Rectal smooth muscle tissue (tissue), 1 donor: Measurements from ENCODE around the gene UTP14C.

Experiments
- H3K27ac ChIP-seq: one replicate; pipeline ENCODE4 v1.7.0; 2013; ENCODE audit warnings: low read depth, low read length, inconsistent platforms
- H3K27me3 ChIP-seq: one replicate; pipeline ENCODE4 v1.7.0; 2013; ENCODE audit warnings: low read length; ENCODE audit not compliant: control insufficient read depth, insufficient read depth
- H3K36me3 ChIP-seq: one replicate; pipeline ENCODE4 v1.7.0; 2013; ENCODE audit warnings: low read length; ENCODE audit not compliant: control insufficient read depth, insufficient read depth
- H3K4me1 ChIP-seq: one replicate; pipeline ENCODE4 v1.7.0; 2013; ENCODE audit warnings: low read length; ENCODE audit not compliant: control insufficient read depth, insufficient read depth
- H3K4me3 ChIP-seq: one replicate; pipeline ENCODE4 v1.7.0; 2013; ENCODE audit warnings: low read length
- H3K9ac ChIP-seq: one replicate; pipeline ENCODE4 v1.7.0; 2013; ENCODE audit warnings: low read length

Gene UTP14C

GRCh38 chr13:52006523-52007245, 17.8 kb upstream of the UTP14C start:
- H3K27me3 ChIP-seq: no peaks in the 10 kb centered on the region
- H3K27ac ChIP-seq: no peak overlapping the region
- H3K9ac ChIP-seq: no peak overlapping the region
- H3K36me3 ChIP-seq: no peaks in the 10 kb centered on the region
- no peaks in the 10 kb centered on the region for H3K4me1 ChIP-seq
- no peak overlapping the region for H3K4me3 ChIP-seq

- Histone ChIP-seq H3K4me3 (no peak overlapping the region), H3K4me1 (peaks cover 5% of the 10 kb centered on the region), H3K27me3 (no peaks in the 10 kb centered on the region), H3K36me3 (no peaks in the 10 kb centered on the region), H3K9ac (no peak overlapping the region), H3K27ac (no peak overlapping the region)
These were observed 14.5 kb upstream of the UTP14C start for GRCh38 chr13:52009946-52010345.

- Histone ChIP-seq H3K27me3 (no peaks in the 10 kb centered on the region), H3K36me3 (no peaks in the 10 kb centered on the region), H3K9ac (peak within 1 kb of the TSS; percentile 74), H3K4me3 (peak within 1 kb of the TSS; percentile 97), H3K4me1 (peaks cover 5% of the 10 kb centered on the region), H3K27ac (peak within 1 kb of the TSS; percentile 48)
These were observed 13.4 kb upstream of the UTP14C start, which contains the start of gene ATP7B for GRCh38 chr13:52010890-52011631. Gene ATP7B, minus strand, starts transcription at chr13:52011450. Its CDS starts 113 bp downstream, at chr13:52011337.

- peak within 1 kb of the TSS; percentile 74 for H3K9ac ChIP-seq
- H3K4me3 ChIP-seq: peak within 1 kb of the TSS; percentile 97
- H3K36me3 ChIP-seq: no peaks in the 10 kb centered on the region
- H3K27ac ChIP-seq: peak within 1 kb of the TSS; percentile 48
- no peaks in the 10 kb centered on the region for H3K27me3 ChIP-seq
- peaks cover 5% of the 10 kb centered on the region for H3K4me1 ChIP-seq
These were observed 12.6 kb upstream of the UTP14C start, which contains the start of gene ALG11 for GRCh38 chr13:52011632-52012511. Gene ALG11, plus strand, starts transcription at chr13:52012398. Its CDS starts 21 bp downstream, at chr13:52012419.

GRCh38 chr13:52012512-52012836, 12.0 kb upstream of the UTP14C start:
- Histone ChIP-seq H3K4me3 (peak overlapping the region; percentile 84), H3K27me3 (no peaks in the 10 kb centered on the region), H3K36me3 (no peaks in the 10 kb centered on the region), H3K27ac (peak overlapping the region; percentile 16), H3K9ac (peak overlapping the region; percentile 34), H3K4me1 (peaks cover 5% of the 10 kb centered on the region)

GRCh38 chr13:52016296-52016695, 8.2 kb upstream of the UTP14C start:
- Histone ChIP-seq H3K4me1 (peaks cover 5% of the 10 kb centered on the region), H3K27me3 (no peaks in the 10 kb centered on the region), H3K27ac (no peak overlapping the region), H3K36me3 (no peaks in the 10 kb centered on the region), H3K4me3 (no peak overlapping the region), H3K9ac (no peak overlapping the region)

- Histone ChIP-seq H3K36me3 (no peaks in the 10 kb centered on the region), H3K9ac (no peak overlapping the region), H3K4me1 (no peaks in the 10 kb centered on the region), H3K4me3 (no peak overlapping the region), H3K27ac (no peak overlapping the region), H3K27me3 (no peaks in the 10 kb centered on the region)
These were observed 4.3 kb upstream of the UTP14C start for GRCh38 chr13:52020191-52020590.

- Histone ChIP-seq H3K4me3 (no peak overlapping the region), H3K9ac (no peak overlapping the region), H3K27me3 (no peaks in the 10 kb centered on the region), H3K36me3 (no peaks in the 10 kb centered on the region), H3K4me1 (no peaks in the 10 kb centered on the region), H3K27ac (no peak overlapping the region)
These were observed 2.1 kb upstream of the UTP14C start for GRCh38 chr13:52022356-52022755.

GRCh38 chr13:52025475-52026245, 1.2 kb downstream of the UTP14C start:
- Histone ChIP-seq H3K36me3 (no peaks in the 10 kb centered on the region), H3K27ac (no peak overlapping the region), H3K9ac (no peak overlapping the region), H3K4me1 (no peaks in the 10 kb centered on the region), H3K27me3 (no peaks in the 10 kb centered on the region), H3K4me3 (no peak overlapping the region)

- H3K36me3 ChIP-seq: no peaks in the 10 kb centered on the region
- no peak overlapping the region for H3K9ac ChIP-seq
- no peak overlapping the region for H3K27ac ChIP-seq
- no peaks in the 10 kb centered on the region for H3K27me3 ChIP-seq
- no peak overlapping the region for H3K4me3 ChIP-seq
- no peaks in the 10 kb centered on the region for H3K4me1 ChIP-seq
These were observed 1.7 kb downstream of the UTP14C start for GRCh38 chr13:52026246-52026626.

- Histone ChIP-seq H3K27me3 (no peaks in the 10 kb centered on the region), H3K4me1 (no peaks in the 10 kb centered on the region), H3K36me3 (no peaks in the 10 kb centered on the region), H3K4me3 (no peak overlapping the region), H3K27ac (no peak overlapping the region), H3K9ac (no peak overlapping the region)
These were observed 3.3 kb downstream of the UTP14C start for GRCh38 chr13:52027832-52028231.

- Histone ChIP-seq H3K4me1 (no peaks in the 10 kb centered on the region), H3K27ac (no peak overlapping the region), H3K36me3 (no peaks in the 10 kb centered on the region), H3K9ac (no peak overlapping the region), H3K4me3 (no peak overlapping the region), H3K27me3 (no peaks in the 10 kb centered on the region)
These were observed 5.1 kb downstream of the UTP14C start for GRCh38 chr13:52029569-52029968.
